HG03439 (cell line): ENCODE measurements around the gene TMTC2.

Experiments used
- ATAC-seq: cut with Tn5 transposase; IDR thresholded peaks from one replicate; pipeline ENCODE4 v1.9.1; 2021; ENCODE audit warnings: mild to moderate bottlenecking, moderate library complexity; ENCODE audit not compliant: unreplicated experiment

The TMTC2 gene

GRCh38 chr12:83052890-83053541 is 366.3 kb downstream of the TMTC2 start:
- no peak for ATAC-seq

- no peak for ATAC-seq
Measured at GRCh38 chr12:83057436-83057835, 370.7 kb downstream of the TMTC2 start.

GRCh38 chr12:83059107-83059506 is 372.4 kb downstream of the TMTC2 start:
- ATAC-seq, result no peak

DNA sequence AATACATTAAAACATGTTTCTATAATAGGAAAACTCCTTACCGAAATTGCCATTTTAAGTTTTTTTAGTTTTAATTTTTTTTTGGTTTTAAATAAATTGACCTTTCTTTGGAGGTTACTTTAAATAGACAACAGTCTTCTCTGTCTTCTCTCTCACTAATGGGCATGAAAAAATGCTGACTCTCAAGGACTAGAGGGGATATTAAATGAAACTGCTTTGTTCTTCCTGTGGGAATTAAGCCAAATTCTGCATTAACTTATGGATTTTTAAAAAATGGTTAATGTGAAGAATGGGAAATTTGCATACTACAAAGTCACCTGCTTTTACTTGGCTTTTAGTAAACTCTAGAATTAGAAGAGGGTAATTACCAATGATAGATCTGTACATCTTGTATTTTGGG is 378.9 kb downstream of the TMTC2 start:
- no peak for ATAC-seq

- no peak for ATAC-seq
Measured at GRCh38 chr12:83067981-83068380, 381.3 kb downstream of the TMTC2 start.

GRCh38 chr12:83074358-83074894 is 387.7 kb downstream of the TMTC2 start:
- ATAC-seq, result no peak

DNA sequence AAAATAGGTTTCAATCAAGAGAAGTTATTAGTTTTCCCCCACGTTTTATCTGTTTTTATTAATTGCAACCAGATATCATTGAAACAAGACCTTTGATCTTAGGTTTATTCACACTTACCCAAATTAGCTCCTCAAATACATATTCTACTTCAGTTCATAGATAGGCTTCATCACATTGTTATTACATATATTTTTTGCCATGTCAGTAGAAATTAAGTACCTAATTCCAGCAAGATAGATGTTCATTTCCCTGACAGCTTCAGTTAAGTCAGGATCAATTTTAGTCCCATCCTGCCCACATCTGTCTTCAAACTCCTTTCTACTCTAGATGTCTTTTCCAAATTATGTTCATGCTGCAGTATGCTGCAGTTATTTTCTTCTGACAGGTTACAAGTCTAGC is 388.8 kb downstream of the TMTC2 start:
- ATAC-seq, result no peak

DNA sequence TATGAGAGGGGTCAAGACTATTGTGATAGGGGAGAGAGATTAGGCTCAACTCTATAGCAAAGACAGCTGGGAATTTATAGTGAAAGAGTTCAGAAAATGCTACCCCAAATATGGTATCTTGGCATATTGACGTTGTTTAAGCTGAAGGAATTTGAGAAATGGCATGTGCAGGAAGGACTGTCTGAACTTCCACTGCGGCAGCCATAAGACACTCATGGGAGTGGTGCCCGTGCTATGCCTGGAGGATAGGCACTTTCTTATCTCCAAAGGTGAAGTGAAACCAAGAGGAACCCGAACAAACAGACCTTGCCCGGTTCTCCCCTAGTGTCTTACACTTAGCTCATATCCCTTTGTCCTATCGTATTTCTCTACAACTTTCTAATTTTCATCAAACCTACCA is 390.3 kb downstream of the TMTC2 start:
- no peak for ATAC-seq

GRCh38 chr12:83082690-83083276 is 396.1 kb downstream of the TMTC2 start:
- ATAC-seq, result no peak

GRCh38 chr12:83083616-83084015 is 396.9 kb downstream of the TMTC2 start:
- no peak for ATAC-seq

DNA sequence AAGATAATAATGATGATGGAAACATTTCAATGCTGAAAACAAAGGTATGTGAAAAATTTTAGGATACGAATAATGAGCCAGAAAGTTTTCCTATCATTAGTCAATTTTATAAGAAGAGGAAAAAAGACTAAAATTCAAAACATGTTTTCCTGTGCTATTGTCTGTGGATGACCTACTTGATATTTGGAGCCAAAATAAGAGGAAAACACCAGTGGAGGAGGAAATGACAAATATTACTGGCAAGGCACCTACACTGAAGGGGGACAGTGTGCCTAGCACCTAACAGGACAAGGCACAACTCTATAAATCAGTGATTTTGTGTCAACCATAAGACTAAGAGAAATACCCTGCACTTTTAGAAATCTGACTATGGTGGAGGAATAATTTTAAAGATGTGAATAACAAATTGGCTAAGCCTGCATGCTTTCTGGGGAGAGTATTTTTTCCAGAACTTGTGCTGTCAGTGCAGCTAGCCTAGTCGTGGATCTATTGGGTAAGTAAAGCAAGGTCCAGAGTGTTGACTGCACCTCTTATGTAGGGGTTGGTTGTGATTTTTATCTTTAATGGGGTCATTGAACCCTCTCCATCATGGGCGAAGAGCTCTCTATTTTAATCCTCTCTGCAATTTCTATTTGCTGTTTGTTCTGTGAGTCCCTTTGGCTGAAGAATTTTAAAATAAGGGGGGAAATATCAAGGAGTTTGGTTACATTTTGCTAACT is 398.0 kb downstream of the TMTC2 start:
- ATAC-seq, result no peak

DNA sequence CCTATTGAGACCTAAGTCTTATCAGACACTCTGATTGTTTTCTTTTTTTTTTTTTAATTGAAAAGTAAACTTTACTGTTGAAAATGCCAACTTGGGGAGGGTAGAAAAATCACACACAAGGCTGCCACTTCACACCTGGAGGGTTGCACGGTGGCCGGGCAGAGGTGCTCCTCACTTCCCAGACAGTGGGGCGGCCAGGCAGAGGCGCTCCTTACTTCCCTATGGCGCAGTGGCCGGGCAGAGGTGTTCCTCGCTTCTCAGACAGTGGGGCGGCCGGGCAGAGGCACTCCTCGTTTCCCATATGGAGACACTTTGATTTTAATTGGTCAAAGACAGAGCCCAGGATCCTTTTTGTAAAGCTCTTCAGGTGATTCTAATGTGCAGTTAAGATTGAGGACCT is 399.3 kb downstream of the TMTC2 start:
- no peak for ATAC-seq

DNA sequence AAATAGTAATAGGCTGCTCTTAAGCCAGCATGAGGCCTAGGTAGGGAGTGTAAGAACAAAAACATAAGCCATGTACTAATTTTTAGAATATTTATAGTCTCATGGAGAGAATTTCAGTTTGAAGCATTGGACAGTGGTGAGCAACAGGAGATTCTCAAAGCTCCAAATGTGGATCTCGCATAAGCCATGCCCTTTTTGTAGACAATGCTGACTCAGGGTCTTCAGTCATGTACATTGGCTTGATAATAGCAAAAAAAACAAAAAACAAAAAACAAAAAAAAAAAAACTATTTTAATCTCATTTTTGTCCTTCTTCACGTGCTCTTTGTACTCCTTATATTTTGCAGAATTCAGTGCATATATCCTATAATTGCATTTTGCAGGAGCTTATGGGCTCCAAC is 402.9 kb downstream of the TMTC2 start:
- ATAC-seq, result no peak

GRCh38 chr12:83092129-83092528 is 405.4 kb downstream of the TMTC2 start:
- ATAC-seq, result no peak

DNA sequence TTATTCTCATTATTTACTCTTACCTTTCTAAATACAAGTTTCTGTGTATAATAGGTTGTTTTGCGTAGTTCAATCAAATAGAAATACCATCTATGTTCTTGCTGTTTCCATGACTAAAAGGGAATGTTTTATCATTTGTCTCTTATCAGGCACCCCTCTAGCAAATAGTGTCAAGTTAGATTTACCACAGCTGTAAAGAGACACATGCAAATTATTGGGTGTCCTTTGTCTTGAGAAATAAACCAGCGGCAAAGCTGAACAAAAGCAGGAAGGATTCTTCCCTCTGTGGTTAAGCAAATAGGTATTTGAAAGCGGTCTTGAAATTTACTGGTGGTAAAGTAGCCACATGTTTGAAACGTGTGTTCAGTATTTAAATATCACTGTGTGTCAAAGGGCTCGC is 405.9 kb downstream of the TMTC2 start:
- no peak for ATAC-seq

- no peak for ATAC-seq
Measured at GRCh38 chr12:83093426-83093825, 406.7 kb downstream of the TMTC2 start.

DNA sequence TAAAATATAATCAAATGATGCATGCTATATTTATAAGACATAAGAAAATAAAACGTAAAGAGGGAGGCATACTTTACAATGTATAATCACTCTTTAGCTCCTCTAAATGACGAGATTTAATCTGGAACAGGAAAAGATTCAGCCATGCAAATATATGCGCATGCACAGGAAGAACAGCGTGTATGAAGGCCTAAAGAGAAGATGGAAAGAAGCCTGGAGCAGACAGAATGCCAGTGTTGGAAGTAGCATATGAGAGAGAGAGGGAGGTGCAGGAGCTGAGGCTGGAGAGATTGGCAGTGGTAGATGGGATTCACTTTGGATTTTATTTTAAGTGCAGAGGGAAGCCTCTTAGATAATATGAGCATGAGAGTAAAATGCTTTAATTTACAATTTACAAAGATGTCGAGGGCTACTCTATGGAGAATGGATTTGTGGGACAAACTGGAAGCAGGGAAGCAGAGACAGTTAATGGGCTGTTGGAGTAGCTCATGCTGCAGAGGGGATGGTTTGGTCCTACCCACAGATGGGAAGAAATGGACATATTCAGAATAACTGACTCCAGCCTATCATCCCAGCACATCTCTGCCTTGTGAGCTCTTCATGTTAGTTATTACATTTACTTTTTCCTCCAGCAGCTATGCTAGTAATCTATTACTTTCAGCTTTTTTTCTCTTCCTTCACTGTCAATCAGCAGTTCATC is 411.1 kb downstream of the TMTC2 start:
- ATAC-seq, result no peak

DNA sequence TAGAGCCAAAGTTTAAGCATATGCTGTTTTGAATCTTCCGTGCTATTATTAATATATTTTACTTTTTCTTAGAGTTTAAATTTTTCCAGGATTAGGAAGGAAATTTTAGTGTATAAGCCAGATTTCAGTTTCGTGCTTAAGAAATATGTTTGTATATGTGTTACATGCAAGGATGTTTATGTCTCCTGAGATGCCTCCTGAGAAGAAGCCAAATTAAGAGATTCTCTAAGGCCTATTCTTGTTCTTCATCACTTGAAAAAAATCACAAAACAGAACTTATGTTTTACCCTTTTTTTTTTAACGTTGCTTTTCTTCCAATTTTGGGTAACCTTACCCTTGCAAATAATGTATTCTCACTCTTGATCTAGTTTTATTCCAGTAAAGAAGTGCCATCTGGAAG is 412.7 kb downstream of the TMTC2 start:
- no peak for ATAC-seq

DNA sequence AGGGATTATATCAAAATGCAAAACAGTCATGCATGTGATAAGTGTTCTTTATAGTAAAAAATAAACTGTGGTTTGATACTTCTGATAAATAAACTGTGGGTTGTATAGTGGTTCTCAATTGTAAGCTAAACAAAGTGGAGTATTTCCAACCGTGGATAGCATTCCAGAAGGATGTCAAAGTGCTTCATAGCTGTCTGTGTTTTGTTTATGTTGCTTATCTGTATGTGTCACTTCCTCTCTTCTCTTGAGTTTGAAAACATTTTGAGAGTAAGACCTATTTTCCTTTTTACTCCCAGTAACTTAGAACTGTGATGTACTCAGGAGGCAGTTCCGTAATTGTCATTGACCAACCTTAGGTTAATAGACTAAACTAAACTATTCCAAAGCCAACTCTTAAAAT is 415.8 kb downstream of the TMTC2 start:
- ATAC-seq, result no peak

DNA sequence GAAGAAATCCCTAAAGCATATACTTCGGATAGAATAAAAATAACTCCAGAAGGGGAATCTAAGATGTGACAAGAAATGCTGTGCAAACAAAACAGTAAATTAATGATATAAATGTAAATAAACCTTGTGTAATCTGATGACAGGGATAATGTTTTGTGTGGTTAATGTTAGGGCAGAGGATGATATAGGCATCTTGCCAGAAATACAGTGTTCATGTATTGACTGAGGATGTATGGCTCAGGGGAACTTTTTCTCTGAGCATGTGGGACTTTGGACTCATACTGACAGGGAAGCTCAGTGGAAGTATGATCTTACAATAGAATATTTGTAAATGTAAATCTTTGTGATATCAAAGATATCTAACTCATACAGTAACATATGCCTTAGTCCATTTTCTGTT is 420.2 kb downstream of the TMTC2 start:
- ATAC-seq, result no peak

- ATAC-seq, result no peak
Measured at GRCh38 chr12:83110424-83110823, 423.7 kb downstream of the TMTC2 start.

GRCh38 chr12:83113945-83114344 is 427.2 kb downstream of the TMTC2 start:
- no peak for ATAC-seq
